Activated naive CD4-positive, alpha-beta T cell treated with anti-CD3 and anti-CD28 coated beads, Interleukin-2, amount 50 U/mL, for 72 hours (primary cell): Measurements from ENCODE around the gene RNU6-8. TPM values are rescaled to one million over a fixed set of nuclear protein-coding genes. Genes with fewer than 3 reads are reported as not detected.

Experiments
- ATAC-seq, 2 donors: fragments of 150-1000 bp; cut with Tn5 transposase; 2 replicates each; pipeline ENCODE4 v1.10.0; 2021; ENCODE audit warnings: mild to moderate bottlenecking in 2 of 2, moderate library complexity in 2 of 2
- DNase-seq, 2 donors: peaks; one replicate each; pipeline ENCODE4 v3.0.0; 2021 to 2022; ENCODE audit warnings: low spot score in 2 of 2
- H3K27ac Mint-ChIP-seq, 2 donors: one replicate each; pipeline ENCODE4 v1.8.0; 2022; ENCODE audit warnings: mild to moderate bottlenecking in 2 of 2, mixed read lengths in 2 of 2
- H3K36me3 Mint-ChIP-seq, 2 donors: one replicate each; pipeline ENCODE4 v1.8.0; 2022; ENCODE audit warnings: mixed read lengths in 2 of 2
- H3K9me3 Mint-ChIP-seq, 2 donors: one replicate each; pipeline ENCODE4 v1.8.0; 2022; ENCODE audit warnings: mixed read lengths in 2 of 2
- total RNA-seq, 2 donors: library from RNA; stranded (reverse); gene quantifications; one replicate each; pipeline ENCODE4 v1.2.3, GENCODE V29; 2022

Gene RNU6-8
- total RNA-seq, 2 donors from 2014 or later, result not detected

- no peak for ATAC-seq
- DNase-seq, result no peak
- H3K27ac Mint-ChIP-seq, result no peak overlapping the region
- H3K36me3 Mint-ChIP-seq, result peaks cover 0 to 6% of the 10 kb centered on the region in 2 donors
- no peaks in the 10 kb centered on the region for H3K9me3 Mint-ChIP-seq
These were observed 13.3 kb downstream of the RNU6-8 start for GRCh38 chr14:32189811-32190210.

- Mint-ChIP-seq H3K27ac (no peak overlapping the region), H3K9me3 (peaks cover 0 to 5% of the 10 kb centered on the region in 2 donors)
These were observed 16.8 kb downstream of the RNU6-8 start for GRCh38 chr14:32186248-32186647.

GRCh38 chr14:32185097-32185496, 18.0 kb downstream of the RNU6-8 start:
- DNase-seq, result no peak
- H3K9me3 Mint-ChIP-seq, result peaks cover 5 to 8% of the 10 kb centered on the region in 2 donors
- ATAC-seq, result no peak
- H3K27ac Mint-ChIP-seq, result no peak overlapping the region
- H3K36me3 Mint-ChIP-seq, result peaks cover 6 to 9% of the 10 kb centered on the region in 2 donors

More at GRCh38 chr14:32186248-32186647, 16.8 kb downstream of the RNU6-8 start:
- H3K36me3 Mint-ChIP-seq, result peaks cover 0 to 6% of the 10 kb centered on the region in 2 donors
- ATAC-seq (no peak), DNase-seq (no peak)

GRCh38 chr14:32183151-32184058, 19.7 kb downstream of the RNU6-8 start:
- H3K27ac Mint-ChIP-seq, result no peak overlapping the region
- H3K36me3 Mint-ChIP-seq, result peaks cover 6 to 9% of the 10 kb centered on the region in 2 donors
- DNase-seq (no peak), ATAC-seq (no peak)
- peaks cover 9 to 10% of the 10 kb centered on the region in 2 donors for H3K9me3 Mint-ChIP-seq

- H3K36me3 Mint-ChIP-seq, result no peaks in the 10 kb centered on the region
- no peaks in the 10 kb centered on the region for H3K9me3 Mint-ChIP-seq
- ATAC-seq (no peak), DNase-seq (no peak)
- no peak overlapping the region for H3K27ac Mint-ChIP-seq
These were observed 31.6 kb downstream of the RNU6-8 start for GRCh38 chr14:32171469-32171868.

- Mint-ChIP-seq H3K36me3 (no peaks in the 10 kb centered on the region), H3K27ac (no peak overlapping the region), H3K9me3 (no peaks in the 10 kb centered on the region)
- ATAC-seq, result no peak
- DNase-seq, result no peak
These were observed 33.9 kb downstream of the RNU6-8 start for GRCh38 chr14:32169191-32169590.

GRCh38 chr14:32167907-32168306, 35.2 kb downstream of the RNU6-8 start:
- no peak for ATAC-seq
- H3K27ac Mint-ChIP-seq, result no peak overlapping the region

GRCh38 chr14:32166924-32167323, 36.1 kb downstream of the RNU6-8 start:
- DNase-seq, result no peak
- Mint-ChIP-seq H3K36me3 (no peaks in the 10 kb centered on the region), H3K9me3 (no peaks in the 10 kb centered on the region), H3K27ac (no peak overlapping the region)
- no peak for ATAC-seq

More at GRCh38 chr14:32167907-32168306, 35.2 kb downstream of the RNU6-8 start:
- no peaks in the 10 kb centered on the region for H3K36me3 Mint-ChIP-seq
- no peak for DNase-seq
- H3K9me3 Mint-ChIP-seq, result no peaks in the 10 kb centered on the region

- no peak for DNase-seq
- Mint-ChIP-seq H3K36me3 (no peaks in the 10 kb centered on the region), H3K27ac (no peak overlapping the region), H3K9me3 (no peaks in the 10 kb centered on the region)
- ATAC-seq, result no peak
These were observed 37.0 kb downstream of the RNU6-8 start for GRCh38 chr14:32166029-32166428.

Other genes with a start within 250 kb of the RNU6-8 start
- gene ARHGAP5, start 126.0 kb downstream of the RNU6-8 start, total RNA-seq, result 10 to 100 TPM; 35.2 to 52.2 TPM
- not detected for gene RNU6-7, start 1.2 kb downstream of the RNU6-8 start, total RNA-seq
- 1 to 10 TPM; 2.5 to 3.3 TPM for gene AKAP6, start 126.0 kb upstream of the RNU6-8 start, total RNA-seq